Left cardiac atrium (tissue), 4 donors: ENCODE data around the gene CD163. TPM values are rescaled to one million over a fixed set of nuclear protein-coding genes. Genes with fewer than 3 reads are reported as not detected.
"Not testable (repeated sequence)": the region's sequence is repeated elsewhere in the genome, so short reads cannot be mapped to it uniquely, and the experiment has no call there.

Experiments
- ATAC-seq, 2 donors: fragments of 200-7000 bp; cut with Tn5 transposase; one replicate each; pipeline ENCODE4 v1.9.1; 2020; ENCODE audit warnings: mild to moderate bottlenecking in 2 of 2, moderate library complexity in 2 of 2
- DNase-seq: peaks from one replicate; pipeline ENCODE4 v3.0.0-alpha.2; 2020
- intact Hi-C, 2 donors: fragments of 100-400 bp; cut with DNase I; formaldehyde crosslinking; loops; one replicate each; pipeline versions ENCODE4 v1.14.1 to v1.15.1; 2022 to 2023
- total RNA-seq, 2 donors: library from RNA; stranded (reverse); fragmentation: NEBNext Ultra II Directional; extraction: Animal tissue kit (Norgen Biotek cat#: 25700); gene quantifications; one replicate each; pipeline ENCODE4 v1.2.1, GENCODE V29; 2021
- donor health status: DM: no; HTN: yes; CAD: no.
- donor health status: DM: no; HTN: yes; CAD: no; lungs with severe emphysema.
- donor health status: DM: yes; HTN: yes; CAD: no.
- donor health status: Dilated cardiomyopathy.

The CD163 gene
- total RNA-seq, 2 donors from 2014 or later = 186 to 270 TPM

- ATAC-seq (peak; percentile 63 to 80), DNase-seq (no peak)
These were observed 43.0 kb downstream of the CD163 start for GRCh38 chr12:7460375-7461259.

GRCh38 chr12:7459973-7460372 is 43.6 kb downstream of the CD163 start:
- no peak for ATAC-seq
- intact Hi-C loops = loop anchor here (2.0 to 5.0 kb wide), 2 partner anchors 238 to 241 kb away; no protein-coding TSS in a partner anchor
- no peak for DNase-seq

More at GRCh38 chr12:7460375-7461259, 43.0 kb downstream of the CD163 start:
- intact Hi-C loops = loop anchor here in 1 of 2 donors (2.0 kb wide), 1 partner anchor 242 kb away; no protein-coding TSS in a partner anchor

GRCh38 chr12:7451756-7452155 is 51.8 kb downstream of the CD163 start:
- ATAC-seq (no peak), DNase-seq (no peak)
- intact Hi-C loops = no loop called here

GRCh38 chr12:7450667-7451066 is 52.9 kb downstream of the CD163 start:
- DNase-seq (no peak), ATAC-seq (no peak)
- intact Hi-C loops = no loop called here

- ATAC-seq (no peak), DNase-seq (no peak)
- intact Hi-C loops = no loop called here
These were observed 55.5 kb downstream of the CD163 start for GRCh38 chr12:7448099-7448498.

GRCh38 chr12:7444537-7444936 is 59.0 kb downstream of the CD163 start:
- intact Hi-C loops = no loop called here
- no peak for DNase-seq
- ATAC-seq = no peak

GRCh38 chr12:7444076-7444475 is 59.5 kb downstream of the CD163 start, which contains the start of gene CD163L1:
CD163L1 (minus strand) TSS chr12:7444153; CDS start chr12:7444127, 26 bp downstream.
- intact Hi-C loops = no loop called here
- no peak for DNase-seq
- no peak for ATAC-seq

- intact Hi-C loops = no loop called here
- DNase-seq = no peak
- ATAC-seq = no peak
These were observed 62.4 kb downstream of the CD163 start for GRCh38 chr12:7441216-7441615.

- ATAC-seq (peak; percentile 83 to 84), DNase-seq (peak; percentile 44)
- intact Hi-C loops = no loop called here
These were observed 63.7 kb downstream of the CD163 start for GRCh38 chr12:7439579-7440505.

- DNase-seq, ATAC-seq, intact Hi-C loops: not testable (repeated sequence)
These were observed 65.1 kb downstream of the CD163 start for GRCh38 chr12:7438291-7438995.

- DNase-seq, intact Hi-C loops, ATAC-seq: not testable (repeated sequence)
These were observed 66.1 kb downstream of the CD163 start for GRCh38 chr12:7437494-7437893.

- DNase-seq (no peak), ATAC-seq (no peak)
- intact Hi-C loops = no loop called here
These were observed 68.9 kb downstream of the CD163 start for GRCh38 chr12:7434670-7435069.

GRCh38 chr12:7433276-7433822 is 70.2 kb downstream of the CD163 start:
- intact Hi-C loops = no loop called here
- ATAC-seq (no peak), DNase-seq (no peak)

GRCh38 chr12:7431993-7432685 is 71.4 kb downstream of the CD163 start:
- no peak for ATAC-seq
- no peak for DNase-seq

More at GRCh38 chr12:7431993-7432685, 71.4 kb downstream of the CD163 start:
- intact Hi-C loops = no loop called here
